Measurements from ENCODE around the gene RAMACL. TPM values are rescaled to one million over a fixed set of nuclear protein-coding genes. Genes with fewer than 3 reads are reported as not detected.

The RAMACL gene
- total and polyA plus RNA-seq, 2 of the 13 experiments (the other 11 are each of a cell fraction or from before 2014, with no cell fraction given) = 0.09 to 0.29 TPM

DNA sequence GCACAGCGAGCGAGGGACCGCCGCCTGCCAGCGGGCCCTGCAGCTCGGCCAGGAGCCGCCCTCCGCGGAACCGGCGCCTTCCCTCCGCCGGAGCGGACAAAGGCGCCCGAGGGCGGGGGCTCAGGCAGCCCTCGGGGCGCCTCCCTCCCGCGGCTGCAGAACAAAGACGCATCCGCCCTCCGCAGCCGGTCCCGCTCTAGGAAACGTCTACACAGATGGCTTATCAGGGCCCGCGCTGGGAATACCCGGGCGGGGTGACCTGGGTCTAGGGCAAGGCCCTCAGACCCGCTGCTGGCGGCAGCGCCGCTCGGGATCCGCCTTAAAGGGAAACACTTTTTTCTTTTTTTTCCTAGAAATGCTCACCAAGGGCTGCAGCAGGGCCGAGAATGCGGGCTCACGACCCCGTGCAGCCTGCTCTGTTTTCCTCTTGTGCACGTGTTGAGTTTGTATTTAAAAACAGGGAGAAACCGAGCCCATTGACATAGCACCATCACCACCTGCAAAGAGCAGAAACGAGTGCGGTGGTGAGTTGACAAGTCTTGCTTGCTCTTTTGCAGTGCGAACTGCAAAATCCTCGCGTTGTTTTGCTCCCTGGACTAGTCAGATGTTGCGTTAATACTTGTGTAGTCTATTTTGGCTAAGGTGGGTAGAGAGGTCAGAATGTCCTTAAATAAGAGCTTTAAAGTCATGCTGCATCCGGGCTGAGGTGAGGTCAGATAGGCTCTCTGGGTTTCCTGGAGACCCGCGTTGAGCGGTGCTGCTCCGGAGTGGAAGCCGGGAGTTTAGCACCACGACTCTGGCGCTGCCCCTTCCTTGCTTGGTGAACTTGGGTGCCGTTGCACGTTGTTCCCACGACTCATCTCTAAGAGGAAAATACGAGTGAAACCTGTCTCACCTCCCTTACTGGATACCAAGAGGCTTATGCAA is 41.7 kb upstream of the RAMACL start (continued):
- TF ChIP-seq ZNF12 (CRISPR knock-in tag; IDR thresholded peaks at IDR 0.05) = no peak
- TF ChIP-seq, protein P1, sequence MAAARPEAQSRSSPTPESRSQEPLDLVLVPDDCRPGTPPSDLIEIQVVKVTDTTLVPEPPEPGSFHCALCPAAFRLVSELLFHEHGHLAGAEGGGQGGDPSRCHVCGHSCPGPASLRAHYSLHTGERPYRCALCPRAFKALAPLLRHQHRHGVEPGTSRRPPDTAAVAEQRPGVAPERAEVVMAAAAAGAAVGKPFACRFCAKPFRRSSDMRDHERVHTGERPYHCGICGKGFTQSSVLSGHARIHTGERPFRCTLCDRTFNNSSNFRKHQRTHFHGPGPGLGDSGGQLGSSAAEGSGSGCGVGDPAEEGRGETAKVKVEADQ (CRISPR knock-in tag; IDR thresholded peaks at IDR 0.05; ENCODE audit: borderline replicate concordance) = no peak
- no peak for TF ChIP-seq REXO4 (CRISPR knock-in tag; IDR thresholded peaks at IDR 0.05; ENCODE audit: borderline replicate concordance)
- TF ChIP-seq EZH2 (conservative IDR thresholded peaks at IDR 0.05; ENCODE audit: low read depth, low read length) = peak; percentile 99
- TF ChIP-seq, protein P2, sequence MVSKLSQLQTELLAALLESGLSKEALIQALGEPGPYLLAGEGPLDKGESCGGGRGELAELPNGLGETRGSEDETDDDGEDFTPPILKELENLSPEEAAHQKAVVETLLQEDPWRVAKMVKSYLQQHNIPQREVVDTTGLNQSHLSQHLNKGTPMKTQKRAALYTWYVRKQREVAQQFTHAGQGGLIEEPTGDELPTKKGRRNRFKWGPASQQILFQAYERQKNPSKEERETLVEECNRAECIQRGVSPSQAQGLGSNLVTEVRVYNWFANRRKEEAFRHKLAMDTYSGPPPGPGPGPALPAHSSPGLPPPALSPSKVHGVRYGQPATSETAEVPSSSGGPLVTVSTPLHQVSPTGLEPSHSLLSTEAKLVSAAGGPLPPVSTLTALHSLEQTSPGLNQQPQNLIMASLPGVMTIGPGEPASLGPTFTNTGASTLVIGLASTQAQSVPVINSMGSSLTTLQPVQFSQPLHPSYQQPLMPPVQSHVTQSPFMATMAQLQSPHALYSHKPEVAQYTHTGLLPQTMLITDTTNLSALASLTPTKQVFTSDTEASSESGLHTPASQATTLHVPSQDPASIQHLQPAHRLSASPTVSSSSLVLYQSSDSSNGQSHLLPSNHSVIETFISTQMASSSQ (IDR thresholded peaks at IDR 0.05; ENCODE audit: low read depth) = no peak
- TF ChIP-seq, protein P2 (CRISPR knock-in tag; IDR thresholded peaks at IDR 0.05; ENCODE audit: borderline replicate concordance) = no peak
- 0 out of 2 replicates have a peak, but pooled peaks have one; percentile 30 for TF ChIP-seq ZNF446 (CRISPR knock-in tag; IDR thresholded peaks at IDR 0.05)
- no peak for TF ChIP-seq MEIS2 (CRISPR knock-in tag; IDR thresholded peaks at IDR 0.05)
- no peak for TF ChIP-seq SMAD3 (CRISPR knock-in tag; IDR thresholded peaks at IDR 0.05)
- no peak for TF ChIP-seq RFXAP (CRISPR knock-in tag; IDR thresholded peaks at IDR 0.05; ENCODE audit: borderline replicate concordance)
- TF ChIP-seq FOXO1 (CRISPR knock-in tag; IDR thresholded peaks at IDR 0.05) = no peak
- no peak for TF ChIP-seq RAD21 (CRISPR knock-in tag; IDR thresholded peaks at IDR 0.05)
- TF ChIP-seq ASH2L (IDR thresholded peaks at IDR 0.05; ENCODE audit: insufficient read length, low read depth, low read length) = peak; percentile 6
- TF ChIP-seq ZNF614 (CRISPR knock-in tag; IDR thresholded peaks at IDR 0.05; ENCODE audit: borderline replicate concordance) = no peak
- no peak for TF ChIP-seq RBFOX2 (IDR thresholded peaks at IDR 0.05; ENCODE audit: low read depth, low read length)
- TF ChIP-seq ZEB1 (IDR thresholded peaks at IDR 0.05; ENCODE audit: insufficient replicate concordance, low read depth) = no peak
- TF ChIP-seq HIVEP1 (CRISPR knock-in tag; IDR thresholded peaks at IDR 0.05) = no peak
- TF ChIP-seq BCL6 (CRISPR knock-in tag; IDR thresholded peaks at IDR 0.05) = peak; percentile 68
- TF ChIP-seq HNRNPLL (IDR thresholded peaks at IDR 0.05; ENCODE audit: low read depth, low read length, poor library complexity, severe bottlenecking) = peak; percentile 74
- peak; percentile 34 for TF ChIP-seq ZNF501 (CRISPR knock-in tag; IDR thresholded peaks at IDR 0.05)
- TF ChIP-seq, protein P3, sequence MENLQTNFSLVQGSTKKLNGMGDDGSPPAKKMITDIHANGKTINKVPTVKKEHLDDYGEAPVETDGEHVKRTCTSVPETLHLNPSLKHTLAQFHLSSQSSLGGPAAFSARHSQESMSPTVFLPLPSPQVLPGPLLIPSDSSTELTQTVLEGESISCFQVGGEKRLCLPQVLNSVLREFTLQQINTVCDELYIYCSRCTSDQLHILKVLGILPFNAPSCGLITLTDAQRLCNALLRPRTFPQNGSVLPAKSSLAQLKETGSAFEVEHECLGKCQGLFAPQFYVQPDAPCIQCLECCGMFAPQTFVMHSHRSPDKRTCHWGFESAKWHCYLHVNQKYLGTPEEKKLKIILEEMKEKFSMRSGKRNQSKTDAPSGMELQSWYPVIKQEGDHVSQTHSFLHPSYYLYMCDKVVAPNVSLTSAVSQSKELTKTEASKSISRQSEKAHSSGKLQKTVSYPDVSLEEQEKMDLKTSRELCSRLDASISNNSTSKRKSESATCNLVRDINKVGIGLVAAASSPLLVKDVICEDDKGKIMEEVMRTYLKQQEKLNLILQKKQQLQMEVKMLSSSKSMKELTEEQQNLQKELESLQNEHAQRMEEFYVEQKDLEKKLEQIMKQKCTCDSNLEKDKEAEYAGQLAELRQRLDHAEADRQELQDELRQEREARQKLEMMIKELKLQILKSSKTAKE (CRISPR knock-in tag; IDR thresholded peaks at IDR 0.05; ENCODE audit: borderline replicate concordance) = peak; percentile 60; the same call in 1 of the 2 replicates

Data from HepG2 (cell line).